Measurements from ENCODE around the gene MGST2.

Gene MGST2

GRCh38 chr4:139718833-139719232, 53.2 kb downstream of the MGST2 start:
- TF ChIP-seq CTCF (IDR thresholded peaks at IDR 0.05; ENCODE audit: borderline replicate concordance, insufficient read depth, low read depth, low read length), result no peak
- no peak overlapping the region for H3K4me3 ChIP-seq (ENCODE audit: low read depth, low read length)

GRCh38 chr4:139719381-139720101, 53.9 kb downstream of the MGST2 start:
- TF ChIP-seq CTCF (IDR thresholded peaks at IDR 0.05; ENCODE audit: borderline replicate concordance, insufficient read depth, low read depth, low read length), result no peak
- H3K4me3 ChIP-seq (ENCODE audit: low read depth, low read length), result no peak overlapping the region

GRCh38 chr4:139720806-139721205, 55.2 kb downstream of the MGST2 start:
- no peak overlapping the region for H3K4me3 ChIP-seq (ENCODE audit: low read depth, low read length)
- no peak for TF ChIP-seq CTCF (IDR thresholded peaks at IDR 0.05; ENCODE audit: borderline replicate concordance, insufficient read depth, low read depth, low read length)

- no peak for TF ChIP-seq CTCF (IDR thresholded peaks at IDR 0.05; ENCODE audit: borderline replicate concordance, insufficient read depth, low read depth, low read length)
- no peak overlapping the region for H3K4me3 ChIP-seq (ENCODE audit: low read depth, low read length)
Measured at GRCh38 chr4:139721789-139722188, 56.2 kb downstream of the MGST2 start.

- TF ChIP-seq CTCF (IDR thresholded peaks at IDR 0.05; ENCODE audit: borderline replicate concordance, insufficient read depth, low read depth, low read length), result no peak
- H3K4me3 ChIP-seq (ENCODE audit: low read depth, low read length), result no peak overlapping the region
Measured at GRCh38 chr4:139725236-139725635, 59.6 kb downstream of the MGST2 start.

GRCh38 chr4:139726615-139727014, 61.0 kb downstream of the MGST2 start:
- no peak for TF ChIP-seq CTCF (IDR thresholded peaks at IDR 0.05; ENCODE audit: borderline replicate concordance, insufficient read depth, low read depth, low read length)
- H3K4me3 ChIP-seq (ENCODE audit: low read depth, low read length), result no peak overlapping the region

DNA sequence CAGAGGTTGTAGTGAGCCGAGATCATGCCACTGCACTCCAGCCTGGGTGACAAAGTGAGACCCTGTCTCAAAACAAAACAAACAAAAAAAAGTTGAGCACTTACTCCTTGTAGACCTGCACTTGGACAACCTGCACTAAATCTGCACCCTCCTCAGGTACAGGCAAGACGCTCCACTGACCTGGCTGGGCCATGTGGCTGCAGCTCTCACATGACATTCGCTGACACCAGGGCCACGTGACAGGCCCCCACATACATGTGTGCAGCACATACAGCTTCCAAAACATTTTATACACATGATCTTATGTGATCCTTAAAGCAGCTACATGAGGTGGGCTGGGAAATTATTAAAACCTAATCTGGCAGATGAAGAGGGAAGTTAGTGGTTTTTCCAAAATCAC, 62.5 kb downstream of the MGST2 start:
- no peak overlapping the region for H3K4me3 ChIP-seq (ENCODE audit: low read depth, low read length)
- no peak for TF ChIP-seq CTCF (IDR thresholded peaks at IDR 0.05; ENCODE audit: borderline replicate concordance, insufficient read depth, low read depth, low read length)

Data from GM12875 (cell line).